Activated T-cell treated with anti-CD3 and anti-CD28 coated beads, Interleukin-2, amount 50 U/mL, for 72 hours (primary cell): Measurements from ENCODE around the gene KLF3. TPM values are rescaled to one million over a fixed set of nuclear protein-coding genes. Genes with fewer than 3 reads are reported as not detected.
"Not testable (repeated sequence)": the region's sequence is repeated elsewhere in the genome, so short reads cannot be mapped to it uniquely, and the experiment has no call there.

Experiments
- ATAC-seq, 2 donors: fragments of 150-1000 bp; cut with Tn5 transposase; replicated peaks in 1 of 2; 2 replicates each; pipeline ENCODE4 v1.10.0; 2021; ENCODE audit warnings: moderate library complexity in 2 of 2, mild to moderate bottlenecking in 1 of 2
- DNase-seq, 2 donors: peaks; one replicate each; pipeline ENCODE4 v3.0.0; 2021 to 2022; ENCODE audit warnings: mixed read lengths in 1 of 2
- H3K27ac Mint-ChIP-seq: one replicate; pipeline ENCODE4 v1.8.0; 2022; ENCODE audit warnings: mild to moderate bottlenecking, moderate library complexity, mixed read lengths
- H3K27me3 Mint-ChIP-seq: one replicate; pipeline ENCODE4 v1.8.0; 2022; ENCODE audit warnings: low read depth, mixed read lengths
- H3K36me3 Mint-ChIP-seq, 2 donors: one replicate each; pipeline ENCODE4 v1.8.0; 2022; ENCODE audit warnings: mixed read lengths in 2 of 2, mild to moderate bottlenecking in 1 of 2; ENCODE audit not compliant: insufficient read depth in 2 of 2
- H3K4me1 Mint-ChIP-seq: one replicate; pipeline ENCODE4 v1.8.0; 2022; ENCODE audit warnings: low read depth, mixed read lengths
- H3K4me3 Mint-ChIP-seq, 2 donors: one replicate each; pipeline ENCODE4 v1.8.0; 2022; ENCODE audit warnings: mild to moderate bottlenecking in 2 of 2, mixed read lengths in 2 of 2, moderate library complexity in 2 of 2
- H3K9me3 Mint-ChIP-seq, 2 donors: one replicate each; pipeline ENCODE4 v1.8.0; 2022; ENCODE audit warnings: mixed read lengths in 2 of 2
- total RNA-seq, 2 donors: library from RNA; stranded (reverse); gene quantifications; one replicate each; pipeline ENCODE4 v1.2.3, GENCODE V29; 2022

The KLF3 gene
- total RNA-seq, 2 donors from 2014 or later = 7.4 to 9.6 TPM

DNA sequence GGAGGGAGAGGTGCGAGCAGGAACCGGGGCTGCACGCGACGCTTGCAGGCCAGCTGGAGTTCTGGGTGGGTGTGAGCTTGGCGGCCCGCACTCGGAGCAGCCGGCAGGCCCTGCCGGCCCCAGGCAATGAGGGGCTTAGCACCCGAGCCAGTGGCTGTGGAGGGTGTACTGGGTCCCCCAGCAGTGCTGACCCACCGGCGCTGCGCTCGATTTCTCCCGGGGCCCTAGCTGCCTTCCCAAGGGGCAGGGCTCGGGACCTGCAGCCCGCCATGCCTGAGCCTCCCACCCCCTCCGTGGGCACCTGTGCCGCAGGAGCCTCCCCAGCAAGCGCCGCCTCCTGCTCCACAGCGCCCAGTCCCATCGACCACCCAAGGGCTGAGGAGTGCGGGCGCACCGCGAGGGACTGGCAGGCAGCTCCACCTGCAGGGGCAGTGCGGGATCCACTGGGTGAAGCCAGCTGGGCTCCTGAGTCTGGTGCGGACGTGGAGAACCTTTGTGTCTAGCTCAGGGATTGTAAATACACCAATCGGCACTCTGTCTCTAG lies 37.0 kb upstream of the KLF3 start:
- not testable (repeated sequence) for H3K4me1 Mint-ChIP-seq, DNase-seq, H3K4me3 Mint-ChIP-seq, H3K27ac Mint-ChIP-seq, H3K36me3 Mint-ChIP-seq, H3K27me3 Mint-ChIP-seq, H3K9me3 Mint-ChIP-seq, ATAC-seq

GRCh38 chr4:38630519-38630918 lies 33.5 kb upstream of the KLF3 start:
- H3K27me3 Mint-ChIP-seq = no peaks in the 10 kb centered on the region
- H3K4me1 Mint-ChIP-seq = peaks cover 6% of the 10 kb centered on the region
- peaks cover 0 to 3% of the 10 kb centered on the region in 2 donors for H3K9me3 Mint-ChIP-seq
- no peaks in the 10 kb centered on the region for H3K36me3 Mint-ChIP-seq
- DNase-seq (no peak), ATAC-seq (no peak)
- no peak overlapping the region for H3K27ac Mint-ChIP-seq
- no peak overlapping the region for H3K4me3 Mint-ChIP-seq

DNA sequence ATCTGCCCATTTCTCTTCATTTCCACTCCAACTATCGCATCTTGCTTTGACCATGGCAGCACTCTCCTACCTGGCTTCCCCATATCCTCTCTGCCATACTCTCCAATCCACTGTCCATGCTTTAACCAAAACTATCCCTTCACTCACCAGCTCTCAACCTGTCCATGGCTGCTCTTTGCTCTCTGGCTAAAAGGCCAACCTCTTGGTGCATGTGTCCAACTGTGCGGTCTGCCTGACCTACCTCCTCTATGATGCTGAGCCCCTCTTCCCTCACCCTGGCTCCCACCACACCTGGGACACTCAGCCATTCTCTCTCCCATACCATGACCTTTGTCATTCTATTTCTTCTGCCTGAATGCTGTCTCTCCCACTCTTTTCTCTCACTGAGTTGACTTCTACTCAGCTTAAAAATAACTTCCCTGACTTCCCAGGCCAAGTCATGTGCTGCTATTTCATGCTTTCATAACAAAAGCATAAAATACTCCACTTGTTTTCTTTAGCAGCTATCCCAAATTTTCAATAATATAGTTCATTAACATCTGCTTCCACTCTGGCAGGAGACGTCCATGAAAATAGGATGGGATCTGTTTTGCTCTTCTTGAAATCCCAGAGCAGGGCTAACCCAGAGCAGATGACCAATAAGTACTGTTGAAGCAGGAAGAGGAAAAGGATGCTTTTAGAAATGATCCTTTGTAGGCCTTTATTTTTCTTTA lies 29.8 kb upstream of the KLF3 start:
- no peaks in the 10 kb centered on the region for H3K27me3 Mint-ChIP-seq
- no peaks in the 10 kb centered on the region for H3K4me1 Mint-ChIP-seq
- no peak overlapping the region for H3K27ac Mint-ChIP-seq

GRCh38 chr4:38639242-38639641 lies 24.8 kb upstream of the KLF3 start:
- H3K27me3 Mint-ChIP-seq = no peaks in the 10 kb centered on the region

More for the DNA sequence above, 29.8 kb upstream of the KLF3 start:
- ATAC-seq (no peak), DNase-seq (no peak)
- Mint-ChIP-seq H3K36me3 (no peaks in the 10 kb centered on the region), H3K9me3 (peaks cover 0 to 3% of the 10 kb centered on the region in 2 donors), H3K4me3 (no peak overlapping the region)

GRCh38 chr4:38641811-38642210 lies 22.2 kb upstream of the KLF3 start:
- DNase-seq (no peak), ATAC-seq (no peak)
- no peaks in the 10 kb centered on the region for H3K4me1 Mint-ChIP-seq
- peaks cover 0 to 5% of the 10 kb centered on the region in 2 donors for H3K9me3 Mint-ChIP-seq
- H3K27me3 Mint-ChIP-seq = no peaks in the 10 kb centered on the region
- peaks cover 1 to 4% of the 10 kb centered on the region in 2 donors for H3K36me3 Mint-ChIP-seq
- H3K27ac Mint-ChIP-seq = no peak overlapping the region
- no peak overlapping the region for H3K4me3 Mint-ChIP-seq

More at GRCh38 chr4:38639242-38639641, 24.8 kb upstream of the KLF3 start:
- DNase-seq = no peak
- H3K4me1 Mint-ChIP-seq = no peaks in the 10 kb centered on the region
- no peak for ATAC-seq
- H3K9me3 Mint-ChIP-seq = peaks cover 0 to 3% of the 10 kb centered on the region in 2 donors
- H3K27ac Mint-ChIP-seq = no peak overlapping the region
- no peak overlapping the region for H3K4me3 Mint-ChIP-seq
- H3K36me3 Mint-ChIP-seq = peaks cover 1 to 4% of the 10 kb centered on the region in 2 donors

- no peak for ATAC-seq
- H3K4me3 Mint-ChIP-seq = no peak overlapping the region
- H3K36me3 Mint-ChIP-seq = peaks cover 1 to 4% of the 10 kb centered on the region in 2 donors
- no peak overlapping the region for H3K27ac Mint-ChIP-seq
- H3K27me3 Mint-ChIP-seq = no peaks in the 10 kb centered on the region
- no peaks in the 10 kb centered on the region for H3K4me1 Mint-ChIP-seq
- no peak for DNase-seq
- H3K9me3 Mint-ChIP-seq = peaks cover 0 to 5% of the 10 kb centered on the region in 2 donors
Measured at GRCh38 chr4:38644201-38644600, 19.8 kb upstream of the KLF3 start.

GRCh38 chr4:38647101-38647819 lies 16.7 kb upstream of the KLF3 start:
- H3K4me3 Mint-ChIP-seq = no peak overlapping the region
- no peaks in the 10 kb centered on the region for H3K27me3 Mint-ChIP-seq
- ATAC-seq (no peak), DNase-seq (no peak)
- no peaks in the 10 kb centered on the region for H3K36me3 Mint-ChIP-seq
- H3K9me3 Mint-ChIP-seq = peaks cover 0 to 2% of the 10 kb centered on the region in 2 donors
- no peaks in the 10 kb centered on the region for H3K4me1 Mint-ChIP-seq
- no peak overlapping the region for H3K27ac Mint-ChIP-seq

- DNase-seq (no peak), ATAC-seq (no peak)
- H3K36me3 Mint-ChIP-seq = no peaks in the 10 kb centered on the region
- no peak overlapping the region for H3K27ac Mint-ChIP-seq
- H3K9me3 Mint-ChIP-seq = peaks cover 0 to 2% of the 10 kb centered on the region in 2 donors
- H3K27me3 Mint-ChIP-seq = no peaks in the 10 kb centered on the region
- no peak overlapping the region for H3K4me3 Mint-ChIP-seq
- peaks cover 24% of the 10 kb centered on the region for H3K4me1 Mint-ChIP-seq
Measured at GRCh38 chr4:38650133-38650532, 13.9 kb upstream of the KLF3 start.

GRCh38 chr4:38654273-38654672 lies 9.7 kb upstream of the KLF3 start:
- H3K27ac Mint-ChIP-seq = peak overlapping the region; percentile 94

GRCh38 chr4:38656111-38656510 lies 7.9 kb upstream of the KLF3 start:
- no peaks in the 10 kb centered on the region for H3K27me3 Mint-ChIP-seq
- peaks cover 0 to 3% of the 10 kb centered on the region in 2 donors for H3K36me3 Mint-ChIP-seq
- ATAC-seq (peak; percentile 51 to 60), DNase-seq (no peak)
- H3K9me3 Mint-ChIP-seq = peaks cover 0 to 2% of the 10 kb centered on the region in 2 donors
- no peak overlapping the region for H3K27ac Mint-ChIP-seq
- H3K4me1 Mint-ChIP-seq = peaks cover 56% of the 10 kb centered on the region
- no peak overlapping the region for H3K4me3 Mint-ChIP-seq

More at GRCh38 chr4:38654273-38654672, 9.7 kb upstream of the KLF3 start:
- no peak for DNase-seq
- no peaks in the 10 kb centered on the region for H3K36me3 Mint-ChIP-seq
- peaks cover 51% of the 10 kb centered on the region for H3K4me1 Mint-ChIP-seq
- peak overlapping the region; percentile 81 to 87 for H3K4me3 Mint-ChIP-seq
- no peaks in the 10 kb centered on the region for H3K9me3 Mint-ChIP-seq
- H3K27me3 Mint-ChIP-seq = no peaks in the 10 kb centered on the region
- ATAC-seq = peak; percentile 25 to 50

DNA sequence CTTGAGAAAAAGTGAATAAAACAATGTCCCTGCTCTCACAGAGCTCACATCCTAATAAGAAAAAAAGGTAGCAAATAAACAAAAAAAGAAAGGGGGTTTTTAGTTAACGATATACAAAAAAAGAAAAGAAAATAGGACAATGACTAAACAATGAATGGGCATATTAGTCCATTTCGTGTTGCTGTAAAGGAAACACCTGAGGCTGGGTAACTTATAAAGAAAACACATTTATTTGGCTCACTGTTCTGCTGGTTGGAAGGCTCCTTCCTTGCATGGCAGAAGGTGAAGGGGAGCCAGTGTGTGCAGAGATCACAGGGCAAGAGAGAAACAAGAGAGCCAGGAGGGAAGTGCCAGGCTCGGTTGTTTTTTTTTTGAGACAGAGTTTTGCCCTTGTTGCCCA lies 4.7 kb upstream of the KLF3 start:
- Mint-ChIP-seq H3K27ac (peak overlapping the region; percentile 71), H3K4me1 (peaks cover 54% of the 10 kb centered on the region), H3K27me3 (no peaks in the 10 kb centered on the region), H3K4me3 (peak overlapping the region; percentile 46 to 72), H3K36me3 (peaks cover 0 to 3% of the 10 kb centered on the region in 2 donors), H3K9me3 (peaks cover 0 to 2% of the 10 kb centered on the region in 2 donors)
- ATAC-seq (no peak), DNase-seq (no peak)

GRCh38 chr4:38660838-38661237 lies 3.2 kb upstream of the KLF3 start:
- ATAC-seq (no peak), DNase-seq (no peak)
- Mint-ChIP-seq H3K9me3 (peaks cover 0 to 2% of the 10 kb centered on the region in 2 donors), H3K27ac (no peak overlapping the region), H3K4me1 (peaks cover 49% of the 10 kb centered on the region), H3K36me3 (peaks cover 0 to 3% of the 10 kb centered on the region in 2 donors), H3K4me3 (peak overlapping the region; percentile 1 to 13), H3K27me3 (no peaks in the 10 kb centered on the region)

GRCh38 chr4:38661371-38661770 lies 2.6 kb upstream of the KLF3 start:
- H3K9me3 Mint-ChIP-seq = peaks cover 0 to 2% of the 10 kb centered on the region in 2 donors
- peak overlapping the region; percentile 1 to 13 for H3K4me3 Mint-ChIP-seq
- H3K36me3 Mint-ChIP-seq = peaks cover 0 to 3% of the 10 kb centered on the region in 2 donors
- DNase-seq (no peak), ATAC-seq (no peak)
- H3K4me1 Mint-ChIP-seq = peaks cover 49% of the 10 kb centered on the region
- no peak overlapping the region for H3K27ac Mint-ChIP-seq
- H3K27me3 Mint-ChIP-seq = no peaks in the 10 kb centered on the region
